GM19372 (cell line): ENCODE measurements around the gene POMP.
"Not testable (repeated sequence)": the region's sequence is repeated elsewhere in the genome, so short reads cannot be mapped to it uniquely, and the experiment has no call there.

Source experiments
- ATAC-seq: cut with Tn5 transposase; IDR thresholded peaks from one replicate; pipeline ENCODE4 v1.9.1; 2021; ENCODE audit warnings: mild to moderate bottlenecking, low read depth, moderate library complexity; ENCODE audit not compliant: unreplicated experiment

POMP gene

GRCh38 chr13:28685114-28685513 lies 26.2 kb downstream of the POMP start:
- no peak for ATAC-seq

- ATAC-seq, result no peak
Measured at GRCh38 chr13:28685892-28686291, 27.0 kb downstream of the POMP start.

GRCh38 chr13:28693605-28694491 lies 34.9 kb downstream of the POMP start:
- ATAC-seq, result not testable (repeated sequence)

DNA sequence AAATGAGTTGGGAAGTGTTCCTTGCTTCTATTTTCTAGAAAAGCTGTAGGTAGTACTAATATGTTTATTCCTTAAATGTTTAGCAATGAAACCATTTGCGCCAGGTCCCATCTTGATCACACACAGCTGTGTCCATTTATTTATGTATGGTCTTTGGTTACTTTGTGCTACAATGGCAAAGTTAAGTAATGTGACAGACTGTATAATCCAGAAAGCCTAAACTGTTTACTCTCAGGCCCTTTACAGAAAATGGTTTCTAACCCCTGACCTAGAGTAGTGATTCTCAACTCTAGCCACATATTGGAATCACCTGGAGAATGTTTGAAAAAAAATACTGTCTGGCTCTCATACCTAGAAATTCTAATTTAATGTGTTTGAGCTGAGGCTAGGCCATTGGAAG lies 38.5 kb downstream of the POMP start:
- no peak for ATAC-seq

- ATAC-seq, result no peak
Measured at GRCh38 chr13:28699246-28699645, 40.3 kb downstream of the POMP start.

DNA sequence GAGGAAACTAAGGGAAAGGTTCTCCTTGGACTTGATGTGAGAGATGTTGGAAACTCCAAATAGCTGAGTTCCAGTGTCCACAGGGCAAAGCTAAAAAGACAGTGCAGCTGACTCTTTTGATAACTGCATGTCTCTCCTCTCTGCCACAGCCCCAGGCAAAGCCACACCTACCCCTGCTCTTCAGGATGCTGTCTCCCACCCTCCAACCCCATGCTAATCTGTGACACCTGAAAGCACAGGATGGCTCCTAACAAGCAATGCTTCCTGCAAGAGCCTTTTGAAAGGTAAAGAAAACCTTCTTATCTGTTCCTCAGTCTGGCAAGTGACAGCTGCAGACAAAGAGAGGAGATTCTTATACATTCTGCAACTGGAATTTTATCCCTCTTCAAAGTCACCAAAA lies 45.4 kb downstream of the POMP start:
- ATAC-seq, result no peak

GRCh38 chr13:28704919-28705318 lies 46.0 kb downstream of the POMP start:
- ATAC-seq, result no peak

GRCh38 chr13:28705461-28706083 lies 46.6 kb downstream of the POMP start:
- no peak for ATAC-seq

GRCh38 chr13:28707629-28708427 lies 48.9 kb downstream of the POMP start:
- peak; percentile 98 for ATAC-seq

GRCh38 chr13:28710161-28710560 lies 51.2 kb downstream of the POMP start:
- ATAC-seq, result no peak

- ATAC-seq, result no peak
Measured at GRCh38 chr13:28714651-28715050, 55.7 kb downstream of the POMP start.

GRCh38 chr13:28716511-28716910 lies 57.6 kb downstream of the POMP start:
- ATAC-seq, result no peak

DNA sequence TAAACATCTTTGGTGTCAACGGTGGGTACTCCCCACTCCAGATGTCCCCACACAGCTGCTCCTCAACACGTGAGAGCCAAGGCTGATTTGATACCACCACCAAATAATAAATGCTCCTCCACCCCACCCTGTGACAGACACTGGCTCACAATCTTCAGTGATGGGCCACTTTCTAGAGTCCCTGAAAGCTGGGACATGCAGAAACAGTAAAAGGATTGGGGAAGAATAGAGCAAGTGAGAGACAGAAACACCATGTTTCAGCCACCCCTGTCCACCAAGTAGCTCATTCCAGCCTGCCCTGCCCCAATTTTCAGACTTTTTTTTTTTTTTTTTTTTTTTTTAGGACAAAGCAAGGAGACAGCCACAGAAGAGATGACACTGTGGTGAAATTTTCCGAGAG lies 58.2 kb downstream of the POMP start:
- ATAC-seq, result no peak

GRCh38 chr13:28718196-28718542 lies 59.2 kb downstream of the POMP start:
- ATAC-seq, result no peak

- peak; percentile 98 for ATAC-seq
Measured at GRCh38 chr13:28718543-28719226, 59.8 kb downstream of the POMP start, which contains the start of gene SLC46A3. Gene SLC46A3 (minus strand): TSS chr13:28718970. CDS start chr13:28717998, 972 bp downstream.

DNA sequence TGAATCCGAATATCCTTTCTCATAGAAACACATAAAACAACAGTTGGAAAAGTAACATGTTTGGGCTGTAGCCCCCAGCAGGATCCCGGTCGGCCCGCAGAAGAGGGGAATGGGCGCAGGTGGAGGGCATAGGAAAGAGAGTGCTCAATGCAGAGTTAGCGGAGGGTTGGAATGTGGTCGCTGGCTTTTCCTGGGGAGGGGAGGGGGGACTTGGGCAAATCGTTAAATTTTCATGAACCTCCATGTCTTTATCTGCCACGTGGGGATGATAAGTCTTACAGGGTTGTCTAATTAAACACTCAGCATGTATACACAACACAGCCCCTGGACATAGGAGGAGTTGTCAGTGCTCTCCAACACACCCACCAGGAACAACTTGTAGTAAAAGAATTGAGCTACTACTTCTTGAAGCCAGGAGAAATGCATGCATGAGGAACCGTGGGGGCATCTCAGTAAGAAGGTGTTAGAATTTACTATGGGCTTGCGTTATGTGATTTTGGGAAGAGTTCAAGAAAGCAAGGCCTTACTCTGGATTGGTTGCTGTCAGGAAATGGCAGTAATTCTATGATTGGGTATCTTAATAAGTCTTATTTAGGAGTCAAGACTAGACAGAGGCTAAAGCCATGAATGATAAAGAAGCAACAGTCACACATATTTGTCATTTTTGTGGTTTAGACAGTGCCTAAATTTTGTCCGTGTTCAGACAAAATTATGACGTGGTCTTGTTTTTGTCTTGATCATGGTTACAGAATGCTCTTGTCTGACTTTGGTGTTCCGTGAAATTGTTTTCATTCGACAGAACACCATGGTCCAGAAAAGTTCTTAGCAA lies 60.5 kb downstream of the POMP start:
- ATAC-seq, result no peak

- ATAC-seq, result no peak
Measured at GRCh38 chr13:28723806-28724205, 64.9 kb downstream of the POMP start.

- no peak for ATAC-seq
Measured at GRCh38 chr13:28725046-28725610, 66.2 kb downstream of the POMP start.
